Lower lobe of right lung (tissue), 2 donors: ENCODE results near the gene SST. TPM values are rescaled to one million over a fixed set of nuclear protein-coding genes. Genes with fewer than 3 reads are reported as not detected.

ENCODE experiments used
- ATAC-seq, 2 donors: fragments of 200-7000 bp; cut with Tn5 transposase; one replicate each; pipeline ENCODE4 v1.9.1; 2020 to 2022; ENCODE audit warnings: mild to moderate bottlenecking in 2 of 2, moderate library complexity in 2 of 2
- DNase-seq: peaks from one replicate; pipeline ENCODE4 v3.0.0-alpha.2; 2020
- H3K27ac ChIP-seq: fragments of 200-600 bp; one replicate; pipeline ENCODE4 v1.8.0; 2022
- H3K27me3 ChIP-seq: fragments of 200-600 bp; one replicate; pipeline ENCODE4 v1.8.0; 2022; ENCODE audit warnings: low read depth
- H3K36me3 ChIP-seq: fragments of 200-600 bp; one replicate; pipeline ENCODE4 v1.8.0; 2022; ENCODE audit warnings: mild to moderate bottlenecking
- H3K4me1 ChIP-seq: fragments of 200-600 bp; one replicate; pipeline ENCODE4 v1.8.0; 2022
- H3K4me3 ChIP-seq: fragments of 200-600 bp; one replicate; pipeline ENCODE4 v1.8.0; 2022; ENCODE audit warnings: mild to moderate bottlenecking
- H3K9me3 ChIP-seq: fragments of 200-600 bp; one replicate; pipeline ENCODE4 v1.8.0; 2022
- CTCF ChIP-seq: fragments of 200-600 bp; IDR thresholded peaks from one replicate; pipeline ENCODE4 v1.8.0; 2022; ENCODE audit warnings: antibody characterized with exemption, mild to moderate bottlenecking
- intact Hi-C: fragments of 100-400 bp; cut with DNase I; formaldehyde crosslinking; loops from one replicate; pipeline ENCODE4 v1.11.0; 2022
- total RNA-seq: library from RNA; stranded (reverse); fragmentation: NEBNext Ultra II Directional; extraction: Animal tissue kit (Norgen Biotek cat#: 25700); gene quantifications from one replicate; pipeline ENCODE4 v1.2.1, GENCODE V29; 2021
- donor health status: DM: no; HTN: yes; CAD: no; lungs with severe emphysema.

Gene SST
- total RNA-seq, 1 donor from 2014 or later = not detected

- intact Hi-C loops = no loop called here
- TF ChIP-seq CTCF = no peak
- Histone ChIP-seq H3K4me1 (no peaks in the 10 kb centered on the region), H3K9me3 (no peaks in the 10 kb centered on the region), H3K27ac (no peak overlapping the region), H3K27me3 (no peaks in the 10 kb centered on the region), H3K4me3 (no peak overlapping the region), H3K36me3 (no peaks in the 10 kb centered on the region)
- no peak for ATAC-seq
- DNase-seq = no peak
These were observed 30.1 kb upstream of the SST start for GRCh38 chr3:187700249-187700648.

DNA sequence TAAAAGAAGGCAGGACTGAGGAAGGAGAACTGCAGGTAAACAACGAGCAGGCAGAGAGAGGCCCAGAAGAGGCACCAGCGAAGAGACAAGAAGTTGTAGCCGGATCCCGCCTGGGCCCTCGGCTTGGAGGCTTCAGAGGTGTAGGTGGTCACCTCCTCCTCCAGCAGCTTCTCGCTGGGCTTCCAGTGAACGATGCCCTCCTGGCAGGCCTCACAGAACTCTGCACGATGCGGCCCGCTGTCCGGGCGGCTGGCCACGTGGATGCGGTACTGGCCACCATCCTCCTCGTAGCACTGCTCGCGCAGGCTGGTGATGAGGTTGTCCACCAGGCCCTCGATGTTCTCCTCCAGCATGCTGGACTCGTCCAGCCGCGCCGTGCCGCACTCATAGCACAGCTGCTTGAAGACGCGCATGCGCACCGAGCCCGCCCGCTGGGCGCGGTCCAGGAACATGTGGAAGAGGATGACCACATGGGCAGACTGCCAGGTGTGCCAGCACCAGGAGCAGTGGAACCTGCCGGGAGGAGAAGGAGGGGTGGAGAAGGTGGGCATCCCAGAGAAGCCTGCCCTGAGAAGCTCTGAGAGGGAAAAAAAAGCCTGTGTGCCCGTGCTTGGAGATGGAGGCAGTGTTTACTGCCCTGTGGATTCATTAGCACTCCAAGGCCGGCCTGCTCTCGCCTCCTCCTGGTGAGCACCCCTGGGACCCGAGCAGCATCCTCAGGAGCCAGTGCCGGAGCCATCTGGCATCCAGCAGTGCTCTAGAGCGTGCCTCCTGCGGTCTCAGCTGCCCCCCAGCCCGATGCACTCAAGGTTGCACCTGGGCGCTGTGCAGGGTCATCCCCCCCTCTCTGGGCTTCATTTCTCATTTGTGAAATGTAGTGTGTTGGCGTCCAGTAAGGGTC is 28.6 kb upstream of the SST start:
- H3K4me3 ChIP-seq = no peak overlapping the region
- TF ChIP-seq CTCF = no peak
- ATAC-seq = no peak
- intact Hi-C loops = no loop called here
- H3K36me3 ChIP-seq = no peaks in the 10 kb centered on the region
- H3K9me3 ChIP-seq = no peaks in the 10 kb centered on the region
- DNase-seq = no peak
- H3K27ac ChIP-seq = no peak overlapping the region
- no peaks in the 10 kb centered on the region for H3K4me1 ChIP-seq
- no peaks in the 10 kb centered on the region for H3K27me3 ChIP-seq

GRCh38 chr3:187696021-187696420 is 25.8 kb upstream of the SST start:
- TF ChIP-seq CTCF = no peak
- Histone ChIP-seq H3K36me3 (no peaks in the 10 kb centered on the region), H3K4me1 (no peaks in the 10 kb centered on the region), H3K27me3 (no peaks in the 10 kb centered on the region), H3K4me3 (no peak overlapping the region), H3K9me3 (no peaks in the 10 kb centered on the region), H3K27ac (peak overlapping the region; percentile 28)
- DNase-seq (no peak), ATAC-seq (no peak)
- intact Hi-C loops = no loop called here

GRCh38 chr3:187695449-187695848 is 25.3 kb upstream of the SST start:
- no peak overlapping the region for H3K4me3 ChIP-seq
- no peaks in the 10 kb centered on the region for H3K9me3 ChIP-seq
- TF ChIP-seq CTCF = no peak
- H3K27me3 ChIP-seq = no peaks in the 10 kb centered on the region
- intact Hi-C loops = no loop called here
- ATAC-seq (peak; percentile 18 to 34), DNase-seq (no peak)
- H3K27ac ChIP-seq = peak overlapping the region; percentile 28
- H3K4me1 ChIP-seq = no peaks in the 10 kb centered on the region
- H3K36me3 ChIP-seq = no peaks in the 10 kb centered on the region

DNA sequence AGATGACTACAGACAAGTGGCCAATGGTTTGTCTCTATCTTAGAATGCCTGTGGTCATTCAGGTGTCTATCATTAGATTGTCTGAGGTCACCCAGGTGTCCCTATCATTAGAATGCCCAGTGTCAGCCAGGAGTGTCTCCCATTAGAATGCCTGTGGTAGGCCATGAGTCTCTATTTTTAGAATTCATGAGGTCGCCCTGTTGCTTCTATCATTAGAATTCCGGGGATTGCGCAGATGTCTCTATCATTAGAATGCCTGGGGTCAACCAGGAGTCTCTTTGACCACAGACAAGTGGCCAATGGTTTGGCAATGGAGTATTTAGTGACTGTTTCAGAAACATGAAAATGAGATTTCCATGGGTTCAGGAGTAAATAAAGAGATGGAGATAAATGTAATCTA is 24.6 kb upstream of the SST start:
- intact Hi-C loops = no loop called here

More for the DNA sequence above, 24.6 kb upstream of the SST start:
- no peaks in the 10 kb centered on the region for H3K4me1 ChIP-seq
- H3K9me3 ChIP-seq = no peaks in the 10 kb centered on the region
- H3K27me3 ChIP-seq = no peaks in the 10 kb centered on the region
- no peak for DNase-seq
- no peak for TF ChIP-seq CTCF
- no peak overlapping the region for H3K4me3 ChIP-seq
- no peaks in the 10 kb centered on the region for H3K36me3 ChIP-seq
- no peak overlapping the region for H3K27ac ChIP-seq
- no peak for ATAC-seq
